RPMI8226 (cell line): ENCODE data around the gene OR5C1.
"Not testable (repeated sequence)": the region's sequence is repeated elsewhere in the genome, so short reads cannot be mapped to it uniquely, and the experiment has no call there.

Experiments used
- DNase-seq: peaks from one replicate; pipeline ENCODE4 v3.0.0-alpha.2; 2015

The OR5C1 gene

GRCh38 chr9:122788831-122789230 lies at the start of gene OR5C1:
Gene OR5C1, plus strand, starts transcription at chr9:122788933. Its CDS starts 0 bp downstream, at chr9:122788933.
- DNase-seq: no peak

- DNase-seq: no peak
Observed at GRCh38 chr9:122742003-122742402, 46.7 kb upstream of the OR5C1 start, which contains the start of gene OR1L6. Gene OR1L6, plus strand, starts transcription at chr9:122742303. Its CDS starts 7,545 bp downstream, at chr9:122749848.

GRCh38 chr9:122754825-122755224 lies 33.9 kb upstream of the OR5C1 start:
- DNase-seq: no peak

- no peak for DNase-seq
Observed at GRCh38 chr9:122767817-122768216, 20.9 kb upstream of the OR5C1 start.

- no peak for DNase-seq
Observed at GRCh38 chr9:122777052-122777451, 11.7 kb upstream of the OR5C1 start.

GRCh38 chr9:122777935-122778627 lies 10.7 kb upstream of the OR5C1 start:
- no peak for DNase-seq

GRCh38 chr9:122779181-122779580 lies 9.6 kb upstream of the OR5C1 start:
- no peak for DNase-seq

GRCh38 chr9:122780026-122780425 lies 8.7 kb upstream of the OR5C1 start:
- no peak for DNase-seq

- no peak for DNase-seq
Observed at GRCh38 chr9:122781671-122782070, 7.1 kb upstream of the OR5C1 start.

- DNase-seq: no peak
Observed at GRCh38 chr9:122785269-122785668, 3.5 kb upstream of the OR5C1 start.

- no peak for DNase-seq
Observed at GRCh38 chr9:122786338-122786737, 2.4 kb upstream of the OR5C1 start.

- DNase-seq: no peak
Observed at GRCh38 chr9:122789256-122790046, 718 bp downstream of the OR5C1 start.

GRCh38 chr9:122791872-122792669 lies 3.3 kb downstream of the OR5C1 start:
- DNase-seq: no peak

GRCh38 chr9:122797316-122798063 lies 8.8 kb downstream of the OR5C1 start:
- DNase-seq: no peak

GRCh38 chr9:122800066-122801060 lies 11.6 kb downstream of the OR5C1 start, which contains the start of gene OR1K1:
Gene OR1K1, plus strand, starts transcription at chr9:122800123. Its CDS starts 0 bp downstream, at chr9:122800123.
- no peak for DNase-seq

GRCh38 chr9:122806661-122807060 lies 17.9 kb downstream of the OR5C1 start:
- no peak for DNase-seq

- DNase-seq: no peak
Observed at GRCh38 chr9:122807271-122807900, 18.7 kb downstream of the OR5C1 start.

- no peak for DNase-seq
Observed at GRCh38 chr9:122808141-122808540, 19.4 kb downstream of the OR5C1 start.

- not testable (repeated sequence) for DNase-seq
Observed at GRCh38 chr9:122809261-122809660, 20.5 kb downstream of the OR5C1 start.

GRCh38 chr9:122810306-122810946 lies 21.7 kb downstream of the OR5C1 start:
- peak; percentile 83 for DNase-seq
